H1 (cell line): ENCODE data around the gene MMP25. TPM values are rescaled to one million over a fixed set of nuclear protein-coding genes. Genes with fewer than 3 reads are reported as not detected.

ENCODE experiments used
- CBX8 ChIP-seq: fragments of 300-800, 300-1000 bp; sonication (generic); IDR thresholded peaks from 2 replicates; pipeline ENCODE4 v1.7.1; 2016; ENCODE audit warnings: low read depth, low read length, borderline replicate concordance
- CHD1 ChIP-seq: IDR thresholded peaks from 2 replicates; pipeline ENCODE4 v1.6.1; 2012; ENCODE audit warnings: low read depth, low read length, improper control_type of control experiment
- CREB1 ChIP-seq: IDR thresholded peaks from 2 replicates; pipeline ENCODE4 v1.6.1; 2012; ENCODE audit warnings: inconsistent platforms
- EZH2 ChIP-seq: fragments of 200-600 bp; sonication (generic); IDR thresholded peaks from 2 replicates; pipeline ENCODE4 v1.7.1; 2012; ENCODE audit warnings: low read depth, mild to moderate bottlenecking, moderate library complexity, low read length, inconsistent platforms; ENCODE audit not compliant: severe bottlenecking
- GTF2F1 ChIP-seq: IDR thresholded peaks from 2 replicates; pipeline ENCODE4 v1.6.1; 2012; ENCODE audit warnings: low read depth, low read length, improper control_type of control experiment, borderline replicate concordance
- HDAC2 ChIP-seq, 2 experiments: fragments of 300-600 bp in 1 of 2; sonication (generic) in 1 of 2; IDR thresholded peaks; 2 replicates each; pipeline ENCODE4 v1.6.1; 2011 to 2012; ENCODE audit warnings: low read depth in 2 of 2, low read length in 2 of 2, mild to moderate bottlenecking in 2 of 2, moderate library complexity in 2 of 2, borderline replicate concordance in 1 of 2, inconsistent platforms in 1 of 2
- KDM5A ChIP-seq: fragments of 200-600 bp; IDR thresholded peaks from 2 replicates; pipeline ENCODE4 v1.7.1; 2012; ENCODE audit warnings: mild to moderate bottlenecking, low read length, inconsistent platforms, mixed read lengths
- MAFK ChIP-seq: IDR thresholded peaks from 2 replicates; pipeline ENCODE4 v1.6.1; 2012; ENCODE audit warnings: low read depth, mild to moderate bottlenecking, improper control_type of control experiment, low read length
- NANOG ChIP-seq: IDR thresholded peaks from 2 replicates; pipeline ENCODE4 v1.6.1; 2011; ENCODE audit warnings: low read length, low read depth, mild to moderate bottlenecking, inconsistent platforms; ENCODE audit not compliant: insufficient read depth, poor library complexity, severe bottlenecking
- RAD21 ChIP-seq, 2 experiments: IDR thresholded peaks in 1 of 2; conservative IDR thresholded peaks in 1 of 2; 2 replicates each; pipeline ENCODE4 v1.6.1; 2011; ENCODE audit warnings: low read depth in 2 of 2, low read length in 2 of 2, improper control_type of control experiment in 1 of 2, inconsistent platforms in 1 of 2, mild to moderate bottlenecking in 1 of 2, moderate library complexity in 1 of 2
- polyA plus RNA-seq, 7 experiments: library from polyadenylated mRNA; depleted of rRNA in 3 of 7; stranded (reverse) in 5 of 7; unstranded in 2 of 7; fragments of >200 nt in 5 of 7; fragments of 200-250 nt in 2 of 7; gene quantifications; 1 replicate in 5 of 7; 2 replicates in 1 of 7; 4 replicates in 1 of 7; pipeline versions ENCODE4 v1.2.1 to v1.2.3, GENCODE V29; 2011 to 2013; ENCODE audit warnings: missing spikeins in 2 of 7, mixed read lengths in 2 of 7
- total RNA-seq: library from RNA; stranded (reverse); fragmentation: NEBNext Ultra II Directional; extraction: Animal tissue kit (Norgen Biotek cat#: 25700); gene quantifications from 2 replicates; pipeline ENCODE4 v1.2.1, GENCODE V29; 2021

MMP25 gene
- total and polyA plus RNA-seq, 2 of the 8 experiments (the other 6 are each of a cell fraction or from before 2014, with no cell fraction given), result 7.7 to 26.7 TPM

GRCh38 chr16:3020604-3021448 lies 25.5 kb upstream of the MMP25 start (continued):
- TF ChIP-seq NANOG (no peak), RAD21 (IDR thresholded peaks at IDR 0.05 in 1 of 2, conservative IDR thresholded peaks at IDR 0.05 in 1 of 2; ENCODE audit: low read depth in 2 of 2, low read length in 2 of 2) (no peak), GTF2F1 (no peak), HDAC2 (IDR thresholded peaks at IDR 0.05; ENCODE audit: borderline replicate concordance in 1 of 2, low read depth in 2 of 2, low read length in 2 of 2) (no peak; a peak in 1 of 4 replicates), EZH2 (no peak), CREB1 (peak; percentile 65), KDM5A (no peak), CHD1 (no peak), MAFK (no peak), CBX8 (no peak)
